HG02678 (cell line): ENCODE measurements around the gene GABRB1.

Experiments used
- ATAC-seq: cut with Tn5 transposase; IDR thresholded peaks from one replicate; pipeline ENCODE4 v1.9.1; 2021; ENCODE audit warnings: mild to moderate bottlenecking, moderate library complexity; ENCODE audit not compliant: unreplicated experiment

The GABRB1 gene

DNA sequence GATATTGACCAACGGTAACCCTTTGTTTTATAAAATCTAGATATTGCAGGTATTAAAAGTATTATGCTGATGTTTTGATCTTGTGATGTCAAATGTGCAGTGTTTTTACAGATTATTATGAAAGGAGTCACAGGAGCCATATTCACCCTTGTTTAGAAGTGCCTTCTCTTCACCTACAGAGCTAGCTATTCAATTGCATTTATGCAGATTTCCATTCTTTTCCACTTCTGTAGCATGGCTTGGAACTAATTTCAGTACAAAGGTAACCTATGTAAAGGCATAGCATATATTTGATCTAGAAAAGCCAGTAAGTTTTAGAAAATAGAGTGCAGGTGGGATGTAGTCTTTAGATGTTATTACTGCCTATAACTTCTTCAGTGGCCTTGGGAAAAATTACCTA lies 176.2 kb downstream of the GABRB1 start:
- no peak for ATAC-seq

- no peak for ATAC-seq
Observed at GRCh38 chr4:47209833-47210232, 178.5 kb downstream of the GABRB1 start.

GRCh38 chr4:47210828-47211227 lies 179.5 kb downstream of the GABRB1 start:
- ATAC-seq, result no peak

DNA sequence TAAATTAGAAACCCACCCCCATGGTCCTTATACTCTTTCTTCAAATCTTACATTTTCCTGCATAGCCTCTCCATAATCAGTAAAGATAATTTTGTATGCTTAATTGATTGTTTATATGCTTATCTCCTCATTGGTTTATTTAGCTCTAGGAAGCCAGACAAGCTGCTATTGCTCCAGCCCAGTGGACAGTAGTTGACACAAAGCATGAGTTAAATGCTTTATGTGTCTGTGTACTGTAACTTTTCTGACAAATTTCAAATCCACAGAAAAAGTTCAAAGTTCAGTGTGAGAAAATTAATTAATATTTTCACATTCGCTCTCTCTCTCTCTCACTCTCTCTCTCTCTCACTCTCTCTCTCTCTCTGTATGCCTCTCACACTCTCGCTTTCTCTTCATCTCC lies 181.7 kb downstream of the GABRB1 start:
- ATAC-seq, result no peak

GRCh38 chr4:47213539-47213938 lies 182.2 kb downstream of the GABRB1 start:
- no peak for ATAC-seq

- ATAC-seq, result no peak
Observed at GRCh38 chr4:47213971-47214370, 182.6 kb downstream of the GABRB1 start.

GRCh38 chr4:47215759-47216158 lies 184.4 kb downstream of the GABRB1 start:
- no peak for ATAC-seq

DNA sequence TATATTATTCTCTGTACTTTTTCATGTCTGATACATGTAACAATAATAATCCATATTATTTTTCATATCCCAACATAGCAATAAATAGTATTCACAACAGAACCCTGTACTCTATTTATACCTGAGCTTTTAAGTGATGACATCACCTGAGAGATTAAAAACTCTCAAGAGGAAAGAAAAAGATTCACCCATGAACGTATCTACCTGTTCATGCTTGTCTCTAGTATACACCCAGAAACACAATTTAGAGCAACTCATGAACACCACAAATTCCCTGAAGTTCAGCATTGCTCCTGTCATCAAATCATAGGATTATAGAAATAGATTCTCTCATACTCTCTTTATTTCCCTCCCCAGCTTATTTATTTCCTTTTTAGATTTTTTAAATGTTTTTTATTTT lies 185.9 kb downstream of the GABRB1 start:
- ATAC-seq, result no peak

DNA sequence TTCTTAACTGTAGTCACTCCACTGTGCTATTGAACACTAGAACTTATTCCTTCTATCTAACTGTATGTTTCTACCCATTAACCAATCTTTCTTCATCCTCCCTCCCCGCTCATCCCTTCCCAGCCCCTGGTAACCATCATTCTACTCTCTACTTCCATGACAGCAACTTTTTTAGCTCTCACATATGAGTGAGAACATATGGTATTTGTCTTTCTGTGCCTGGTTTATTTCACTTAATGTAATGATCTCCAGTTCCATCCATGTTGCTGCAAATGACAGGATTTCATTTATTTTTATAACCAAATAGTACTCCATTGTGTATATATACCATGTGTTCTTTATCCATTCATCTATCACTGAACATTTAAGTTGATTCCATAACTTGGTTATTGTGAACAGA lies 186.5 kb downstream of the GABRB1 start:
- ATAC-seq, result no peak

DNA sequence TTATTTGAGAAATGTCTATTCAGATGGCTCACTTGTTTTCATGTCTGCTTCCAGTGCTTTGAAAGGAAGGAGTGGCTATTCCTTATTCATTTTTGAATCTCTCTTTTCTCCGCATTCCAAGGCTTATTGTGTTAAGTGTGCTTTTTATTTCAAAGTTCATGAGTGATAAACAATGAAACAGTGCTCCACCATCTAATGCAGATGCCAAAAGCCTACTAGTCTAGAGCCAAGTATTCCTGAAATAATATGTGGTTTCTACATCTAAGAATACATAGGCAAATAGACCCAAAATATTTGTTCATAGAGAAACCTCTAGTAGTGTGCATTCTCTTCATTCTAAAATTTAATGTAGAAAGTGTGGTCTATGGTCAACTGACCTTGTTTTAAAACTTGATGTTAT lies 187.3 kb downstream of the GABRB1 start:
- ATAC-seq, result no peak

DNA sequence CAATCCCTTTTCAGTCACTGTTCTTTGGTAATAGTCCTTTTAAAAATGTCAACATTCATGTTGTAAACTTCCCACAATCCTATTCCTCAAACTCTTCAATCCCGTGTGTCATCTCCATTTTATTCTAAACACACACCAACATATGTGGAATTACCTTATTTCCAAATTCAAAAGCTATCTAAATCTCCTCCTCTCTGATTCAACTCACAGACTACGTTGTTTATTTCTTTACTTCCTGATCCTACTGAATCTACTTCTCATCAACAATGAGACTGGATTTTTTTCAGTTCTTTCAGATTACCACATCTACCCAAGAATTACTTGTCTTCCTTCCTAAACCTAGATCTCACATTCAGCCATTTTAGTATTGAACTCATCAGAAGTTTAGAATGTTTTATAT lies 188.2 kb downstream of the GABRB1 start:
- ATAC-seq, result no peak

- no peak for ATAC-seq
Observed at GRCh38 chr4:47221721-47222120, 190.4 kb downstream of the GABRB1 start.

DNA sequence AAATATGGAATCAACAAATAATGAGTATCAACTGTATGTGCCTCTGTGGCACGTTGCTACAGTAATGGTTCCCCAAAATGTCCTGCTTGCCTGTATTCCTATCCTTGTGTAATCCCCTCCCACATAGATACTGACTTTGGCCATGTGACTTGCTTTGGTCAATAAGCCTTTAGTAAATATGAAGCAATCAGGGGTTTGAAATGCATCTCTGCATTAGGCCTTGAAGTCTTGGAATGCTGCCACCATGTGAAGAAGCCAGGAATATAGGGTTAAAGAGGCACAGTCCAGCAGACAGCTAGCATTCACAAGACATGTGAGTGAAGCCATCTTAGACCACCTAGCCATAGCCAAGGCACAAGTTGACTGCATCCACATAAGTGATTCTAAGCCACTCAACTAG lies 190.9 kb downstream of the GABRB1 start:
- ATAC-seq, result no peak

DNA sequence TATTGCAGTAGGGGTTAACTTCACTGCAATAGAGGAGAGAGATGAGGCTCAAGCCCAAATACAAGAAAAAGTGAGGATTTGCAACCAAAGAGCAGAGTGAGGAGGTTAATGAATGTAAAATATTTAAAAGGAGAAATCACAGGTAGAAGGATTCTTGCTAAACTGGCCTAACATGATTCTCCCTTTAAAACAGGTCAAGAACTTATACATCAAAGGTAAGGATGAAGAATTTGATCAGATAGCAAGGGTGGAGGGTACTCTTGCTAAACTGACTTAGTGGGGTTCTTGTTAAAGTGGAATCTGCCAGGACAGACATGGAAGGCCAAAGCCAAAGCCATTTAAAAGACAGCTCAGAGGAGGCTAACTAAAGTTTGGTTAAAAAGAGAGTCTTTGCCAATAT lies 193.0 kb downstream of the GABRB1 start:
- no peak for ATAC-seq

DNA sequence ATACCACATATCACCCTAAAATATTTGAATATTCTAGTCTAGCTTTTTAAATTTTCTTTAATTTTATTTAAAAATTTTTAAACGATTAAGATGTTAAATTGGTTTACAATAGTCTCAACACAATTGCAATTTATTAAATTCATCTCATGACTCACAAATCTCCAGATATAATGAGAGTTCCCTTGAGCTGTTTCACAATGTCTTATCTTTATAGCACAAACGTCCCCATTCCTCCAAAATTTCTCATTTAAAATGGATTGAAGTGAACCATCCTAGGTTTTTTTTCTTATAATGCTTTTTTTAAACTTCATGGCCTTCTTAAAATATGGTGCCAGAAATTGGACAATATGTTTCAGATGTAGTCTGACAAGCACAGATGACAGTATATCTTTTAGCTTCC lies 204.4 kb downstream of the GABRB1 start:
- no peak for ATAC-seq

GRCh38 chr4:47238667-47239066 lies 207.3 kb downstream of the GABRB1 start:
- no peak for ATAC-seq

- ATAC-seq, result no peak
Observed at GRCh38 chr4:47239649-47240048, 208.3 kb downstream of the GABRB1 start.

DNA sequence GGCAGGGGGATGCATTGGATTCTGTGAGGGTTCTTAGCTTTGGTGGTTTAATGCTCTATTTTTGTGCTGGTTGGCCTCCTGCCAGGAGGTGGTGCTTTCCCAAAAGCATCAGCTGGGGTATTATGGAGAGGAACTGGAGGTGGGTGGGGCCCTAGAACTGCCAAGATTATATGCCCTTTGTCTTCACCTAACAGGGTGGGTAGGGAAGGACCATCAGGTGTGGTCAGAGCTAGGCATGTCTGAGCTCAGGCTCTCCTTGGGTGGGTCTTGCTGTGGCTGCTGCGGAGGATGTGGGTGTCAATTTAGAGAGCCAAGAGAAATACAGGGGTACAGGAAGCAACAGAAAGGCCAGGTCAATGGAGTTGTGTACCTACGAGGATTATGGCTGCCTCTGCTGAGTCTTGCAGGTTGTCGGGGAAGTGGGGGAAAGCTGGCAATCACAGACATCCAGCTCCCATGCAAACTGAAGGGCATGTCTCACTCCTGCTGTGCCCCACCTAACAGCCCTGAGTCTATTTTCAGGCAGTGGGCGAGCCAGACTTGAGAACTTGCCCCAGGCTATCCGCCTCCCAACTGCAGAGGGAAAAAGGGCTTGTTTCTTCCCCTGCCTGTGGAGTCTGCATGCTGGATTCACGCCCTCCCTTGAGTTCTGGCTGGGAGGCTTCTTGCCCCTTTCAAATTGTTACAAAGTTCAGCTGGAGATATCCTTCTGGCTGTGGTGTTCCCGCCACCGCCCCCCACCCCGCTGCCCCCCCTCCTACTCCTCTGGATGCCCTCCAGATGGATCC lies 220.2 kb downstream of the GABRB1 start:
- no peak for ATAC-seq

- no peak for ATAC-seq
Observed at GRCh38 chr4:47263721-47264120, 232.4 kb downstream of the GABRB1 start.

DNA sequence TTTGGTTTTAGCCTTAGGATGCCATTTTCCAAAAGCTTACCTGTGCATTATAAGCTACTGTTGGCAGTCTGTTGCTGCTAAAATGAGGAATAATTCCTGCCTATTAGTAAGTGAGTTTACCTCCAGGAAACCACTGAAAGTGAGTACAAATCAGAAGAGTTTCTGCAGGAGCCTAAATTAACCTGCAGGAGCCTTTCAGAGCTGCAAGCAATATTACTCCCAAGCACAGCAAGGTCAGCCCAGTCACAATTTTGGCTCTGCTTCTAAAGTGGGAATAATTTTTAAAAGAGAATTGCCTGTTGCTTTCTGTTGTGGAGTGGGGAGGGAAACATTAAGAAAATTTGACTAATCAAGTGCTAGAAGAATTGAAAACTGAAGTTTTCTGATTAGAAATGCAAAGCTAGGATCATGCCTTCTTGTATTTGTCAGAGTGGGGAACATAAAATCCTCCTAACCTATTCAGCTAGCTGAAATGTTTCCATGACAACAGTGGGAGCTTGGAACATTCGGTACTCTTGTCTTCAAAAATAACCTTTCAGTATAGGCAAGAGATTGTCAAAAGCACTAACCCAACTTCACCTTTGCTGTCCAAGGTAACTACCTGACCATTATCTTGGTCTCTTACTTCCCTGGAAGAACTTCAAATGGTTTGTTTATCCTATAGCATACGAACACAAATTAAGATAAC lies 239.0 kb downstream of the GABRB1 start:
- no peak for ATAC-seq

DNA sequence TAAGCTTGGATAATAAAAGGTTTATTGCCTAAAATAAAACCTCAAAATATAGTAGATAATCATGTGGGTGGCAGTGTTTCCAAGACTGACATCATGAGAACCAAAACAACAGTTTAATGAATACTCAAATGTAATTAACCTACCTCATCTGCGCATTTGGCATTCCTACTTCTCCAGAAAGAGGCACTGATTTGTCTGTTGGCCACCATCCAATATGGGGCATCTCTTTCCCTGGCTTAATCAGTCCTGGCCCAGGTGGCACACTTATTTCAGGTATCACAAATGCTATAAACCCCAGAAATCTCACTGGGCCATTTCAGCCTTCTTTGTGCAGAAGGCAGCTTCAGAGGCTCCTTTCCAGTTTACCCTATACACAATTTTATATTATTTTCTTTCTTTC lies 239.9 kb downstream of the GABRB1 start:
- ATAC-seq, result no peak

DNA sequence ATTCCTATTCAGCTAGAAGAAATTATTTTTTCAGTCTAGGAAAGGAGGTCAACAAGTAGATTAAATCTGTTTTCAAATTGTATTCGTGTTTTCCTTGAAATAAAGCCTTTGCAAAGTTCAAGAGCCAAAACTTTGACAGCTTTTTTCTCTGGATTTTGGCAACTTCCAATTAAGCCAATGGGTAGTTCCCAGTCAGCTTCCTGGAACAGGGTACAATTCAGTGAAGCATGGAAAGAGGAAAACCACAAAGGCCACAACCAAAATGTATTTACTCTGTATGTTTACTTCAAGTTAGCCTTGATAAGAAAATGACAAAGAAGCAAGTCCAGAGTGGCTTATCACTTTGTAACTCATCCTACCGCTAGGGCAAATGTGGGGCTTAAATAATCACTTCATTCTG lies 243.5 kb downstream of the GABRB1 start:
- no peak for ATAC-seq

GRCh38 chr4:47275595-47275994 lies 244.2 kb downstream of the GABRB1 start:
- no peak for ATAC-seq
